C4-2B (cell line): Measurements from ENCODE around the gene SNX8.

Source experiments
- H3K27ac ChIP-seq: fragments of 450-650 bp; 2 replicates; pipeline ENCODE4 v1.5.1; 2017
- ZFX ChIP-seq: fragments of 450-650 bp; IDR thresholded peaks from 2 replicates; pipeline ENCODE4 v1.6.1; 2017
- TF ChIP-seq, protein P1 (sequence below): fragments of 450-650 bp; conservative IDR thresholded peaks from 2 replicates; pipeline ENCODE4 v1.5.1; 2017; ENCODE audit warnings: mild to moderate bottlenecking

The SNX8 gene

DNA sequence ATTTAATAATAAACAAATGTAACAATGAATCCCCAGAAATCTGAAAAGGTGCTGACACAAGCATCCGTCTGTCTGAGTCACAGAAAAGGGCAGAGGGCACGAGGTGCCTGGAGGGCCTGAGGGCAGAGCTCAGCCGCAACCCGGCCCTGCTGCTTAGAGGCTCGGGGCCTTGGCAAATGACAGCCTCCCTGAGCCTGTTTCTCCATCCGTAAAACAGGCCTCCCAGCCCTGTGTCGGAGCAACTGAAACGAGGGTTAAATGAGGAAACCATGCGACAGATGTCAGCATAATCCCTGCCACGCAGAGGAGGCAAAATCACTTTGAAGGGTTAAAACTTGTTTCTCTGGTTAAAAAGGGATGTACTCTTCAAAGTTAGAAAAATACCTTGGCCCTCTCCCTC lies 47.3 kb downstream of the SNX8 start:
- no peak overlapping the region for H3K27ac ChIP-seq
- TF ChIP-seq, protein P1, sequence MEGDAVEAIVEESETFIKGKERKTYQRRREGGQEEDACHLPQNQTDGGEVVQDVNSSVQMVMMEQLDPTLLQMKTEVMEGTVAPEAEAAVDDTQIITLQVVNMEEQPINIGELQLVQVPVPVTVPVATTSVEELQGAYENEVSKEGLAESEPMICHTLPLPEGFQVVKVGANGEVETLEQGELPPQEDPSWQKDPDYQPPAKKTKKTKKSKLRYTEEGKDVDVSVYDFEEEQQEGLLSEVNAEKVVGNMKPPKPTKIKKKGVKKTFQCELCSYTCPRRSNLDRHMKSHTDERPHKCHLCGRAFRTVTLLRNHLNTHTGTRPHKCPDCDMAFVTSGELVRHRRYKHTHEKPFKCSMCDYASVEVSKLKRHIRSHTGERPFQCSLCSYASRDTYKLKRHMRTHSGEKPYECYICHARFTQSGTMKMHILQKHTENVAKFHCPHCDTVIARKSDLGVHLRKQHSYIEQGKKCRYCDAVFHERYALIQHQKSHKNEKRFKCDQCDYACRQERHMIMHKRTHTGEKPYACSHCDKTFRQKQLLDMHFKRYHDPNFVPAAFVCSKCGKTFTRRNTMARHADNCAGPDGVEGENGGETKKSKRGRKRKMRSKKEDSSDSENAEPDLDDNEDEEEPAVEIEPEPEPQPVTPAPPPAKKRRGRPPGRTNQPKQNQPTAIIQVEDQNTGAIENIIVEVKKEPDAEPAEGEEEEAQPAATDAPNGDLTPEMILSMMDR = no peak
- no peak for TF ChIP-seq ZFX

DNA sequence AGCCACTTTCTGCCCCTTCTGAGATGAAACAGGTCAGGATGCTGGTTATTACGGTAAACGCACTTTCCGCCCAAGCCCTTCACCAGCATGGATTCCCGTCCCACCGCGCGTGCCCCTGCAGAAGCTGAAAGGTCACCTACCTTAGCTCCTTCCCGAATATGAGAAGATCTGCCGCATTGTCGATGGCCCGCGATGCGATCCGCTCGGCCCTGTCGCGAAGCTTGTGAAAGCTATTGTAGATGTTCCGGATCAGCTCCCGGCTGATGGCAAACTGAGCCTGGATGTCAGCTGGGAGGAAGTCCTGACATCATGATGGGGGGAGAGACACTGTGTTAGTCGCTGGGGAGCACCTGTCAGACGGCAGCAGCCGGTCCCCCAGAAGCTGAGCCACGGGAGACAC lies 50.1 kb downstream of the SNX8 start:
- H3K27ac ChIP-seq = no peak overlapping the region
- no peak for TF ChIP-seq ZFX
- TF ChIP-seq, protein P1 = no peak

DNA sequence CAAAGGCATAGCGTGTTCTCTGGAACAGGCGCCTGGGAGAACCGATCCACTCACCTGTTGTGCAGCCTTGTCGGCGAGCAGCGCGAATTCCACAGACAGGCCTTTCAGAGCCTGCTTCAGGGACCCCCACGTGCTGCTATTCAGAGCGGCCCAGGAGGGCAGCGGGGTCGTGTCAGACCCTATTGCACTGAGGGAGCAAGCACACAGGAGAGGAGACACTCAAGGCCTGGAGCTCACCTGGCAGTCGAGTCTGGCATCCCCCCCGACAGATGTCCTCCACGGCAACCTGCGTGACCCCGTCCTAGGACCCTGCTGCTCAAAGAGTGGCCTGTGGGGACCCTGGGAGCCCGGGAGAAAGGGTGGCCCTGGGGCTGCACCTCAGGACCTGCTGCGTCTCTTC lies 51.1 kb downstream of the SNX8 start:
- TF ChIP-seq, protein P1 = no peak
- no peak for TF ChIP-seq ZFX

DNA sequence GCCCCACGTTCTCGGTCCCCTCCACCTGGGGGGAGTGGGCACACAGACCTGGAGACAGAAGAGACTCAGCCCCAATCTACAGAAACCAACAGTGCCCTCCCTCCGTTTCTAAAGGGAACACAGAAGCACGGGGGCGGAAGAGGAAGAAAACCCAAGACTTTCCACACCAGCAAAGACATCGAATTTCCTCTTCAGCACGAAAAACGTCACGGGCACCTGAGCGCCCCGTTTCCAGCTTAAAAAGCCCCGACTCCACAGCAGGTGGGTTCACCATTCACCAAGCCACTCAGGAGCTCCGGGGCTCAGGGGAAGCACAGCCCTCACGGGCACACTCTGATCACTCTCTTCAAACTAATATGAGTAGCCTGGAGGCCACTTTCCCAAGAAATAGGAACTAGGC lies 52.6 kb downstream of the SNX8 start:
- no peak overlapping the region for H3K27ac ChIP-seq
- no peak for TF ChIP-seq ZFX
- TF ChIP-seq, protein P1 = no peak

More for the DNA sequence above, 51.1 kb downstream of the SNX8 start:
- H3K27ac ChIP-seq = no peak overlapping the region

DNA sequence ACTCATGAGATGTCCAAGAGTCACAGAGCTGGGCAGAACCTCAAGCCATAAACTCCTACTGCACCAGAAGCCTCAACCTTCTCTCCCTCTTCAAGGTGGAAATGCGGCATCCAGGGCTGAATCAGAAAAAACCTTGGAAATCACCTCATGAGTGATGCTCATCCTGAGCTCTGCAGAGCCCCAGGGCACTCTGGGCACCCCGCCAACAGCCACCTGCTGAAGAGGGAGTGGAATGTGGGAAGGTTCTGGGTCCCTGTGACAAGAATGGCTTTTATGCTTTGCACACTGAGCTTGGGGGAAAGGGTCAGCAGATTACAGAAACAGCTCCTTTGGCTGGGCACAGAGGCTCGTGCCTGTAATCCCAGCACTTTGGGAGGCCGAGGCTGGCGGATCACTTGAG lies 53.4 kb downstream of the SNX8 start:
- no peak for TF ChIP-seq ZFX
- TF ChIP-seq, protein P1 = no peak
- H3K27ac ChIP-seq = no peak overlapping the region

DNA sequence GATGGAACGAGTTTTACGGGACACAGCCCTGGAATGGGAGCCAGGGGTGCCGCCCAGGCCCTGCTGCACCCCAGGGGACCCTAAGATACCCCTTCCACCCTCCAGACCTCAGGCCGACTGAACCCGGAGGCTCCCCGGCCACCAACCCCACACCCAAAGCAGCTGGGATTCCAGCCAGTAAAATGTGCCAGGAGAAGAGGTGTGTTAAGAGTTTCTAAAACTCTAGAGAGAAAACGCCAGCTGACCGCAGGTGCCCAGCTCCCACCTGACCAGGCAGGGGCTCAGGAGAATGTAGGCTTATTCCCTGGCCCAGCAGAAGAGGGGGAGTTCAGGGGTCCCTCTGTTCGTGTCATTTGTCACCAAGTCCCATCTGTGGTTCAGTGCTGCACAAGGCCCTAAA lies 54.8 kb downstream of the SNX8 start:
- TF ChIP-seq ZFX = no peak
- TF ChIP-seq, protein P1 = no peak
- no peak overlapping the region for H3K27ac ChIP-seq

DNA sequence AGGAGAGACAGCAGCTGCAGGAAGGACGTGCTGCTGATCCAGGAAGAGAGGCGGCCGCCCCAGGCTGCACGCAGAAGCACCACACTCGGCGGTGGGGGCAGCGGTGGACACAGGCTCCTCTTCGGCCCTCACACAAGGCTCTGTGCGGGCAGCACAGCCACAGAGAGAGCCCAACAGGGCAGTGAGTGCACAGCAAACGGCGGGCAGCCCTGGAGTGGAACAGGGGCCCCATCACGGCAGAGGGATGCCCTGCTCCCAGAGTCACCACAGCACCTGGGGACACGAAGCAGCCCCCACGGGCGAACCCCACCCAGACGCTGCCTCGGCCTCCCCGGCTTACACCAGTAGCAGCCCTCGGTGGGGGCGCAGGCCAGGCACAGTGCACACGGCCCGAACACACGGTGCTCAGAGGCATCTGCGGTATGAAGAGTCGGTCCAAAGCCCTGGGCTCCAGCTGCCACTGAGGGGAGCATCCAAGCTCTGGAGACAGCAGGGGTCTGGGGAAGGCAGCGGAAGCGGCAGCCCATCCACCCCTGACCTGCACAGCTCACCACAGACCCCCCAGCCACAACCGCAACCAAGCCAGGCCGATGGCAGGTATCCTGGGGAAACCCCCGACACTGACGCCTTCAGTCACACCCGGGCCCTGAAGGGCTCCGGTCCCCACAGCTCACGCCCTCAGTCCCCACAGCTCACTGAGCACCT lies 55.4 kb downstream of the SNX8 start:
- H3K27ac ChIP-seq = no peak overlapping the region
- TF ChIP-seq, protein P1 = no peak
- no peak for TF ChIP-seq ZFX
